Middle frontal gyrus (tissue), 1 donor: Measurements from ENCODE around the gene SLC45A1.
"Not testable (repeated sequence)": the region's sequence is repeated elsewhere in the genome, so short reads cannot be mapped to it uniquely, and the experiment has no call there.

Source experiments
- DNase-seq: peaks from one replicate; pipeline ENCODE4 v3.0.0-alpha.2; 2015; ENCODE audit warnings: low spot score; ENCODE audit errors: extremely low spot score

Gene SLC45A1

DNA sequence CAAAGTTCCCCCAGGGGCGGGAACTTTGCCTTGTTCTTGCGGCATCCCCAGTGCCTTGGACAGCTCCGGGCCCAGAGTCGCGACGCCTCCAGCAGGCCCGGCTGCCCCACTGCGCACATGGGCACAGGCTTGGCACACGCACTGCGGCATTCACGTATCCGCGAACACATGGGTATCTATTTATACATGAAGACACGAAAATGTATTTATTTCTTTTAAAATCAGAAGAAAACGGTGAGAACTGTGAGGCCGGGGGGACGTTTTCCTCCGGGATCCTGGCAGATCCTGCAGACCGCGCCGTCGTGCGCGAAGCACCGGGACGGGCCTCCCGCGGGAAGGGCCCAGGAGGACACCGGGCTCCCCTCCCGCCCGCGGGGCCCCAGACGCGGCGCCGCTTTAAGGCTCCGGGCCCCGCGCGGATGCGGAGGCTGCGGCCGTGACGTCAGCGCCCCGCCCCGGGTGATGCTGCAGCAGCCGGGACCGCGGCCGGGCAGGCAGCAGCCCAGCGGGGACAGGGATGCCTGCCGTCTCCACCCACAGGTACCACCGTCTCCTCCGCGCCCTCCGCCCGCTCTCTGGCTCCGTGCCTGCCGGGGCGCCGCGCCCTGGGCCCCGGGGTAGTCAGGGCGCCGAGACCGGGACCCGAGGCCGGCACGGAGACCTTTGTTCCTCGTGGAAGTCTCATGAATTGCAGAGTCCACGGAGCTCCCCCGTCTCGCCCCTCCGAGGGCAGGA lies at the start of gene SLC45A1:
TSS of gene SLC45A1 (plus strand) at position 468 of the 735 bp plus-strand sequence. CDS start 6,216 bp downstream, outside the sequence.
- peak; percentile 64 for DNase-seq

DNA sequence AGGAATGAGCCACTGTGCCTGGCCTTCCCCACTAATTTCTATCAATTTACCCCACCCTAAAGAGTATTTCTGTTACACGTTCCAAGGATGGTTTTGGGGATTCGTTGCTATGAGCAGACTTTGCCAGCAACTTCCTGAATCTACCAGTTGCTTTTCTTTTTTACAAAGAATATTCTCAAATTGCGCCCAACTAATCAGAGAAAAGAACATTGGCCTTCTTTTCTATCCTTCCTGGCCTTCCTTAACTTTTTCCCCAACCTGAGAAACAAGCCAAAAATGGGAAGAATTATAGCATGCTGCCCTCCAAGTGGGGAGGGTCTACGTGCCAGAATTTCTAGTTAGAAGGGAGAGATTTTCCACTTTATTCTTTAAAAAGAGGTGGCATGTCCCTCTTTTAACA lies 44.9 kb upstream of the SLC45A1 start:
- DNase-seq: no peak

DNA sequence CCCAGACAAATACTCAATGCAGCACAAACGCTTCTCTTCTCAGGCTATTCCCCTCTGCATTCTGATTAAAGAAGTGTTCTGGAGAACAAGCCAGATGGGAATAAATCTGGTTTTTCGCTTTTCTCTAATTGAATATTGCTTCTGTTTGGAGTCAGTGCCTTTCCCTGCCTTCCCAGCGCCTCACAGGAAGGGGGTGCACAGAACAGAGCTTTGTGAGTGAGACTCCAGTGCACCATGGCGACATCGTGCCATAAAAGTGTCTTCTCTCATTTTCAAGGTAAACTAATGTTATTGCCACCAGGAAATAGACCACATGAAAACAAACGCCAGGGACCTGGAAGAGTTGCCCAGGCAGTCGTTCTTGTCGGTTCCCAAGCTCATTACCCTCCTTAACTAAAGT lies 43.6 kb upstream of the SLC45A1 start:
- no peak for DNase-seq

DNA sequence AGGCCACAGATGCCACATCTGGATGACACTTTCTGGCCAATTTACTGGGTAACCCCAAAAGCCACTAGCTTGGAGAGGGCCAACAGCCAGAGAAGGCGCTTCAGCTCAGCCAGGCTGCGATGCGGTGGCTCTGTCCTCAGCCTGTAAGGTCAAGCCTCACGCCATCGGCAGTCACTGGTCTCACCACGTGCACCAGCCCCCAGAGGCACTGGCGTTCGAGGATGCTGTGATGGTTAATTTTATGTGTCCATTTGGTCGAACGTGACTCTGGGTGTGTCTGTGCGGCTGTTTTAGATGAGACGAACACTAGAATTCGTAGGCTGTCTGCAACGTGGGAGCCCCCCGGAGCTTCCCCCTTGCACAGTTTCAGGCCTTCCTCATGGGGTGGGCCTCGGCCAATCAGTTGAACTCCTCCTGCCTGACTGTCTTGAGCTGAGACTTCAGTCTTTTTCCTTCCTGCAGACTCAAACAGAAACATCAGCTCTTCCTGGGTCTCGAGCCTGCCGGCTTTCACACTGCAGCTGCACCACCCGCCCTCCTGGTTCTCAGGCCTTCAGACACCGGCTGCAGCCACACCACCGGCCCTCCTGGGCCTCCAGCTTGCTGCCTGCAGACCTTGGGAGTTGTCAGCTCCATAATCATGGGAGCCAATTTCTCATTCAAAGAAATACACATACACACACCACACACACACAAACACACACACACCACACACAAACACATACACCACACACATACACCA lies 41.6 kb upstream of the SLC45A1 start:
- DNase-seq: no peak

DNA sequence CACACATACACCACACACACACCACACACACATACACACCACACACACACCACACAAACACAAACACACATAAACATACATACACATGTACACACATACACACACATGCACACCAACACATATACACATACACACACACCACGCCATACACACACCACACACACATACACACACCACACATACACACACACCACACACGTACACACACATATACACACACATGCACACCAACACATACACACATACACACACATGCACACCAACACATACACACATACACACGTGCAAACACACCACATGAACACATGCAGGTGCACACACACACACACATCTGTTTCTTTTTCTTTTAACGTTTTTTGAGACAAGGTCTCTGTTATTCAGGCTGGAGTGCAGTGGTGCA lies 41.0 kb upstream of the SLC45A1 start:
- no peak for DNase-seq

DNA sequence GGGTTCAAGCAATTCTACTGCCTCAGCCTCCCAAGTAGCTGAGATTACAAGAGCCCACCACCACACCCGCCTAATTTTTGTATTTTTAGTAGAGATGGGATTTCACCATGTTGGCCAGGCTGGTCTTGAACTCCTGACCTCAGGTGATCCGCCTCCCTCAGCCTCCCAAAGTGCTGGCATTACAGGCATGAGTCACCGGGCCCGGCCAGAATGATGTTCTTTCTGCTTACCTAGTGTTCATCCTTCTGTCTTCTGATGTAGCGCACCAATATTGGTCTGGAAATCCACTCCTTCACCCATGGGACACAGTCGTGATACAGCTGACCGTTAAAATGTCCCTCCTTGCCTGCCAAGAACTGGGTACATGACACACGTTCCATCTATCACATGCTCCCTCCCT lies 39.2 kb upstream of the SLC45A1 start:
- DNase-seq: not testable (repeated sequence)

DNA sequence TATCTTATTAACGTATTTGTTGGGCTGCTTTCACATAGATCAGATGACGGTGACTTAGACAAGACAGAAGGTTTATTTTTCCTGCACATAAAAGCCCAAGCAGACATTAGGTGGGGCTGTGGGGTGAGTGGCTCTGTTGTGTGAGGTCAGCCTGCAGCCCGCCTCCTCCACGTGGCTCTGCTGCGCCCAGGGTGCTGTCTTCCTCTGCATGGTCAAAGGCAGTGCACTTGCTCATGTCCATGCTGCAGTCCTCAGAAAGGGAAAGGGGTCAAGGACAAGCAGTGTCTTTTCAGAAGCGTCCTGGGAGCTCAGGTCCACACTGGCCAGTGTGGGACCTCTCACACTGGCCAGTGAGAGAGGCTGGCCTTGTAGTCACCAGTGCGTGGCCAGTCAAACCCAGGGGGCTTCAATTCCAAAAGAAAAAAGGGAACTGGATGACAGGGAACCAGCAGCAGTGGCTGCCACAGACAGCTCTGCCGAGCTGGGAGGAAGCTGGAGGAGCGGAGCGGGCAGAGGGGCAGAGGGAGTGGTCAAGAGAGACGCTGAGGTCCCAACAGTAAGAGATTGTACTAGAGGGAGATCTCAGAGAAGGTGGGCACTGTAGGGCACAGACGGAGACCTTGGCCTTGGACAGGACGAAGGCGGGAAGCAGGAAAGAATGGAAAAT lies 35.9 kb upstream of the SLC45A1 start:
- no peak for DNase-seq

DNA sequence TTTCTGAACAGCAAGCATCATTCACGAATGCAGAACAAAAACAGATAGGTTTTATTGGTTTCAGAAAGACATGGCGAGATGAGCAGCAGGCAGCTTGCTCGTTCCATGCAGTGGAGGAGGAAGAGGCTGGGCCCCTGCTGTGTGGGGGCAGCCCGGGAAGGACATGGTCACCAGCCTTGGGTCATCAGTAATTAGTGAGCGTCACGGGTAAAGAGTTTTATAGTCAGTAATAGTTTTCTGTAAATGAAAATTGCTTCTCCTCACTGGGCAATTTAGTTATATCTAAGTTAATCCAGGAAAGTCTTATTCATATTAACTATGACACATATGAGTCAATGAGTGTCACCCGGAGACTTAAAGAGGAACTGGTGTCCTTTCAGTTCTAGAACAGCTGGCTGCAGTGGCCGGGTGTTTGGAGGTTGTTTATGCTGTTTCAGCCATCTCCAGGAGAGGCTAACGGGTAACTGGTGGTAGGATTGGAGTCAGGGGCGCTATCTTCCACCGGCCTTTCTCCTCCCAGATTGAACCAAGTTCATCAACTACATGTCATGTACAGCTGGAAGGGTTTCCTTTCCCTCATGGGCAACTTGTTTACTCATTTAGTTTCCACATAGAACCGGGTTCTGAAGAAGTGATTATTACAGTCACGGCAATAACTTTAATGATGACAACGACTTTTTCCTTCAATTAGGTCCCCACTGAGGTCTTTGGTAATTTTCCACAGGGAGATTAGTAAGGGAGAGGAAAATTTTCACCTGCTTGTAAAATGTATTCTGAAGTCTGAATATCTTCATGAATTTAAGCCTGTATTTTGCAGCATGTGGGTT lies 34.6 kb upstream of the SLC45A1 start:
- no peak for DNase-seq

DNA sequence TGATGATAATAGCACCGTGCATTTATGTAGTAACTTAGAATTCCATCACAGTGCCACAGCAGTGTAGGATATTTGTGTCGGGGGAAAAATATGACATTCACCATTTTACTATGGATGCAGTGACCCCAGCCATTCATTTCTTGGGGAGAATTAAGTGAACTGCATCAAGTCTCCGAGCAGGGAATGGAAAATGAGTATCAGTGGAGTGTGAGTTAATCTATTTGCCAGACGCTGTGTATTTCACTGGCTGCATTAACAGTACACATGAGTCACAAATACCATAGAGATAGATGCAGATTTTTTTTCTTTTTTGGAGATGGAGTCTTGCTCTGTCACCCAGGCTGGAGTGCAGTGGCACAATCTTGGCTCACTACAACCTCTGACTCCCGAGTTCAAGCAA lies 33.8 kb upstream of the SLC45A1 start:
- DNase-seq: no peak

DNA sequence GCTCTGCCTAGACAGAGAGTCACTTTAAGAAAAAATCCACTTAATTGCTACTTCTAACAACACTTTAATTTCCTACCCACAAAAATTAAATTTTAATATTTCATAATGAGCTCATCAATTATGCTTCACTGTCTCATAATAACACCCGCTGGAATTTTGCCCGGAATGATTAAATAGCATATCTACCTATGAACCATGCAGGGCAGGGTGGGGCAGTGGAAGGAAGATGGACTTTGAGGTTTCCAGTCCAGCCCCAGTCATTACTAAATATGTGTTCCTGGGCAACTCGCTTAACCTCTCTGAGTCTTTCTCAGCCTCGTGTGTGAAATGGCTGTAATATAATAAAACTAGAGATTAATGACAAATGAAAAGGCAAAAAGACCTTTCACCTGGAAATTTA lies 32.8 kb upstream of the SLC45A1 start:
- DNase-seq: no peak

DNA sequence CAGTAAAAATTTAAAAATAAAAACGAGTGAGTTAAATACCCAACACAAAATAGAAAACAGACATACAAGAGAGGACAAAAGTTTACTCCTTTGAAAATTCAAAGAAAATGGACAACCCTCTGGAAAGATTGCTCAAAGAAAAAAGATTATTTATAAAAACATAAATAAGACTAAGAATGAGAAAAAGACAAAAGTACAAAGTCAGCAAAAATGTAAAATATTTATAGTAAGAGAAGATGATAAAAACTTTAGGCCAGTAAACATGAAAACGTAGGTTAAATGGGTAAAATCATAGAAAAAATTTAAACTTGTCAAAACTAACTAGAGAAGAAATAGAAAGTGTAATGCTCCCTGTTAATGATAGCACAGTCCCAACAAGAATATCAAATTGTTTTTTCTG lies 31.9 kb upstream of the SLC45A1 start:
- no peak for DNase-seq

DNA sequence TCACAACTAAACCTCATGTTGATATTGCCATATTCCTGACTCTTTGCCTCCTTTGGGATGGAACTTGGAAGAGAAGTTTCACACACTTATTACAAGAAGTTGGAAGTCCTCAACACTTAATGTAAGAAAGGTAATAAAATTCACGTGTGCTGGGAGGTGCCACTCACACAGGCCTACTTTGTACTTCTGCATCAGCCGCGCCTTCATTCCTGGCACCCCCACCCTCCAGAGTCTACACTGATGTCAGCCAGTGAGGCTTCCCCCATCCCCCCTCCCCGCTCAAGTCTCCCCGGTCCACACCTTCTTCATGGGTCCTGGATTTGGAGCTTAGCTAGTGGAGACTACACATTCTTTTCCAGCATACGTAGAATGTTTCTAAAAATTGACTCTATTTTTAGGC lies 24.8 kb upstream of the SLC45A1 start:
- no peak for DNase-seq

DNA sequence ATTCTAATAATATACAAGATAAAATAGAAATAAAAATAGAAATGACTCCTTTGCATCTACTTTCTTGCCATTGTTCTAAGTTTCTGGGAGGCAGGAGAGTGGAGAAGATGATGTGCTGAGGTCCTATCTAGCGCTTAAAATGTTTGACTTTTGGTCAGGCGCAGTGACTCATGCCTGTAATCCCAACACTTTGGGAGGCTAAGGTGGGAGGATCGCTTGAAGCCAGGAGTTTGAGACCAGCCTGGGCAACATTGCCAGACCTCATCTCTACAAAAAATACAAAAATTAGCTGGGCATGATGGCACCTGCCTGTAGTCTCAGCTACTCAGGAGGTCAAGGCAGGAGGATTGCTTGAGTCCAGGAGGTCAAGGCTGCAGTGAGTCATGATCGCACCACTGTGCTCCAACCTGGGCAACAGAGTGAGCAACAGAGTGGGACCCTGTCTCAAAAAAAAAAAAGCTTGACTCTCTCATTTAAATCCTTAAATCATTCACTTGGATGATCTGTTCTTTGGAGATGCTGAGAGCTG lies 24.2 kb upstream of the SLC45A1 start:
- no peak for DNase-seq

DNA sequence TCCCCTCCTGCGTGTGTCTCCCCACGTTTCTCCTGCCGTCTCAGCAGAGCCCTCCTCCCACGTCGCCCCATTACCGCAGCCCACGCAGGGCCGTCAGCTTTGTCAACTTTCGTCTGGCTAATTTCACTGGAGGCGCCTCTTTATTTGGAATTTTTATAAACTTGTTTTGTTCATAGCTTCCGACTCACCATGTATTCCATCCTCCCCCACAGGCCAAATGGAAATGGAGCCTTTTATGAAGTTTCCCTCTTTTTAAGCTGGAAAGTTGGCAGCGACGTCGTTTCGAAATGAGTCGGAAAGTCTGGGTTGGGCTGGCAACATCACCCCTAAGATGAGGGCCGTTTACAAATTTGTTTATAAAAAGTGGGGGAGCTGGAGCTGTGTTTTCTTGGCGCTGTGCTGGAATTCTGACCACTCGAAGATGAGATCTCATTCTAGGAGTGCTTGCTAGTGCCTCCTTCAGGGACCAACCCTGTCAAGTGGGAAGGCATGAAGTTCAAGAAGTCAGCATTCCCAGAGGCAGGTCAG lies 23.7 kb upstream of the SLC45A1 start:
- DNase-seq: no peak

DNA sequence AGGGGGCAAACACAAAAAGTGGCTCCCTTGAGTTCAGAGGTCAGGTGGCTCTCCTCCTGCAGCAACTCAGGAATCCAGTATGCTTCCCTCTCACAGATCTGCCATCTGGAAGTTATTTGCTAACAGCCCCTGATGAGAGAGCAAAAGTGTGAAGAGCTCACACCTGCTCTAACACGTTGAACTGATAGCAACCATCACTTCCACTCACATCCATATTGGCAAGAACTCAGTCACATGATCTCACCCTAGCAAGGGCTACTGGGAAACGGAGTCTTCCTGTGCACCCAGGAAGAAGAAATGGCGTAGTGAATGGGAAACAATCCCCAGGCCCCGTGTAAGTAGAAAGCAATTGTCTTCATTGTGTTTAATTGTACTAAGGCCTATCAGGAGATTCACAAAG lies 20.7 kb upstream of the SLC45A1 start:
- DNase-seq: no peak

DNA sequence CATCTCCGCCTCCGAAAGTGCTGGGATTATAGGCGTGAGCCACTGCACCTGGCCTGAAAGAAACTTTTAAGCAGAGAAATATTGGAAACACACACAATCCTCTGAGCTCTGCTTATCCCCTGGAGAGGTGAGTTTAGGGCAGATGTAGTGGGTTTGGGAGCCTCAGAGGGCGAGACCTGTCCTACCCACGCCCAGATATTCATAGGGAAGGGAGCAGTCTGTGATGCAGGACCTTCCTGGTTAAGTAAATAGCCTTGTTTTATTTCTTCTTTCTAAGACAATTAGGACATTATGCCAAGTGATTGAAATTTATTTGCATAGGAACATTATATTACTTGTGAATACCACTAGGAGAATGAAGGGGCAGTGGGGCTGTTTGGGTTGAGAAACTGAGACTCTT lies 18.0 kb upstream of the SLC45A1 start:
- DNase-seq: no peak

DNA sequence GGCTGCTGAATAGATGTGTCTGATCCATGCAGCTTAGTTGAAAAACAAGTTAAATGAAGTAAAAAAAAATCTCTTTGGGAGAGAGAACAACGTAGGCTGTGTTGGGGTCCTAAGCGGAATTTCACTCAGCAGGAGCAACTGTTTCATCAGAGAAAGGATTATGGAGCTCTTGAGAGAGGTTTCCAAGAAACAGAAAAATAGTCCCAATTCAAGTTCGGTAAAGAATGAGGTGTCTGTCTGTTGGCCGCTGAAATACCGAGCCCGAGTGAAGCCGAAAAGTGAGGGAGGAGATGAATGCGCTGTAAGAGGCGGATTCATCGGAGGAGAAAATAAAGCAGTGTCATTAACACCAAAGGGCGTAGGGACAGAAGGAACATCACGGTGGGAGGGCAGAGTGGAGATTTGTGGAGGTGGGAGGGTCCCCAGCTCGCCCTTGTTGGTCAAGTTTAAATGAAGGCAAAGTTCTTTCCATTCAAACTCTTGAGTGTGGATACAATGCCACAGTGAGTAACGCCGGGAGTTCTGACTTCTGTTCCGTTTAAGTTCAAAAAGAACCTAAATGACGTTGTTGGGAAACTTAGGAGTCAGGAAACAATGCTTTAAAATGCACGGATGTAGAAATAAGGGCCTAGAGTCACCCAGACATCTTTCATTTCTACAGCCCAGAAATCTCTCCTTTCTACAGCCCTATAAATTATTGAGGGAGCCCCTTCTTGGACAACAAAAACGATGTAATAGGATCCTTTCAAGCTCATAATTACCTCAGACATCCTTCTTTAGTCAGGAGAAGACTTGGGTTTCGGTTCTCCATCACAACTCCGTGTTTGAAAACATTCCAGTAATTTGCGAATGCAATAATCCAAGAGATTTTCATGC lies 15.6 kb upstream of the SLC45A1 start:
- no peak for DNase-seq

DNA sequence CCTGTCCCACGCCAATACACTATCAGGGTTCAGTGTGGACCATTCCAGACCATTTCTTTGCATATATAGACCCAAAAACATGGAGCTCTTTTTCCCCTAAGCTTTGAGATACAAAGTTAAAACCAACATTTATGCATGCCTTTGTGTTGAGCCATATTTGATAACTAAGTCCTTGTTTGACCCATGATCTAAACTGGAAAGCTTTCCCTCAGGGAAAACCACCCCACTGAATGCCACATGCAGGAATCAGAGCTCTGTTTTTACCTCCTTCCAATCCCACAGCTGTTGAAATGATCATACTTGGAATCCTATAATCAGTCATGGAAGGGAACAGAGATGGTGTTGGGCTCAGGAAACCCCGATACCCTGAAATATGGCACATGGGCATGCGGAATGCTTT lies 14.8 kb upstream of the SLC45A1 start:
- no peak for DNase-seq

DNA sequence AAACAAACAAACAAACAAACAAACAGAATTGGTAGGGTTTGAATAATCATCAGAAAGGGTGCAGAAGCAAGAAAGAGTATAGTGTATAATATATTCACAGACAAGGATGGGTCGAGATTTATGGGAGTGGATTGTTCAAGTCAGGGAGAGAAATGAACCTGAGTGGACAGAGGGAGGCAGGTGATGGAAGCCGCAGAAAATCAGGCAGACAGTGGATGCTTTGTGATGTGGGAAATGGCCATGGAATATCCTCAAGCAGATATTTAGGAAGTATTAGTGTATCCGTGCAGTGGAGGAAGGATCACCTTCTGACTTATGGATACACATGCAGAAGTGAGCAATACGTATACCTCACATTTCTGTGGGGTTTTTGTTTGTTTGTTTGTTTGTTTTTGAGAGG lies 14.0 kb upstream of the SLC45A1 start:
- no peak for DNase-seq

DNA sequence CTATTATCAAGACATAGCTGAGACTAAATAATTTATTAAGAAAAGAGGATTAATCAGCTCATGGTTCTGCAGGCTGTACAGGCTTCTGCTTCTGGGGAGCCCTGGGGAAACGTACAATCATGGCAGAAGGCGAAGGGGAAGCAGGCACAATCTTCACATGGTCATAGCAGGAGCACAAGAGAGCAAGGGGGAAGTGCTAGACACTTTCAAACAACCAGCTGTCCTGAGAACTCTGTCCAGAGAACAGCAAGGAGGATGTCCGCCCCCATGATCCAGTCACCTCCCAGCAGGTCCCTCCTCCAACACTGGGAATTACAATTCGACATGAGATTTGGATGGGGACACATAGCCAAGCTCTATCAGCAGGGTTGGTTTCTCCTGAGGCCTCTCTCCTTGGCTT lies 10.3 kb upstream of the SLC45A1 start:
- no peak for DNase-seq
